ENCODE data around the gene NOTCH3.

The NOTCH3 gene

DNA sequence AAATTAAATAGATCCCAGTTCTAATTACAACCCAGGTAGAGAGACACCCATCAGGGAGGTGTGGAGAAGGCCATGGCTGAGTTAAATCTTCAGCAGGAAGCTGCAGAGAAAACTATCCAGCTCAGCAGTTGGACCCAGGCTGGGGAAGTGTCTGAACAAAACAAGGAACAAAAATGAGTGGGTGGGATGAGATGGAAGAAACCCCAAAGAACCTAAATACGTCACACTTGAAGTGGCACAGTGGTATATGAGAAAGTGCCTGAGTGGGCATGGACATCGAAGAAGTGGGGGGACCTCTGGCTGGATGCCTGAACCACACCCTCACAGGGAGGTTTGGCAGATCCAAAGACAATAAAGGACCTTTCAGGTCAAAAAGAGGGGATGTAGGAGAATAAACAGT is 35.0 kb upstream of the NOTCH3 start:
- DNase-seq (ENCODE audit: low spot score), result no peak

DNA sequence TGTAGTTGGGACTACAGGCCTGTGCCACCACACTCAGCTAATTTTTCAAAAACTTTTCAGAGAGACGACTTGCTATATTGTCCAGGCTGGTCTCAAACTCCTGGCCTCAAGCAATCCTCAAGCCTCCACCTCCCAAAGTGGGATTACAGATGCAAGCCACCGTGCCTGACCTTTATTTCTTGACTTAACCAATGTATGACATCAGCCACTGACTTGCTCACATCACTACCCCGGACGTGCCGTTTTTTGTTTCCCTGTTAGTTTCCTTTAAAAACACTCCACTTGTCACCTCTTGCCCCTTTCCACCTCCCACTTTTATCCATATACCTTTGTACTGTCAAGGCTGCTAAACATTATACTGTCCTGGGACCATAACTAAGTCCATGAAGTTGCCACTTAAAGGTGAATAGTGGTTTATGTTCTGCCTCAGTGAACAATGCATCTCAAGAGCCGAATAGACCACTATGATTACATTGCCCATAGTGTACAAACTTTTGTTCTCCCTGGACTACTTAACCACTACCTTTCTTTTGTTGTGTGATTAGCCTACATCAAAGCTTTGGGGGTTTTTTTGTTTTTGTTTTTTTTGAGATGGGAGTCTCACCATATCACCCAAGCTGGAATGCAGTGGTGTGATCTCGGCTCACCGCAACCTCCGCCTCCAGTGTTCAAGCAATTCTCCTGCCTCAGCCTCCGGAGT is 33.8 kb upstream of the NOTCH3 start:
- DNase-seq (ENCODE audit: low spot score), result no peak

DNA sequence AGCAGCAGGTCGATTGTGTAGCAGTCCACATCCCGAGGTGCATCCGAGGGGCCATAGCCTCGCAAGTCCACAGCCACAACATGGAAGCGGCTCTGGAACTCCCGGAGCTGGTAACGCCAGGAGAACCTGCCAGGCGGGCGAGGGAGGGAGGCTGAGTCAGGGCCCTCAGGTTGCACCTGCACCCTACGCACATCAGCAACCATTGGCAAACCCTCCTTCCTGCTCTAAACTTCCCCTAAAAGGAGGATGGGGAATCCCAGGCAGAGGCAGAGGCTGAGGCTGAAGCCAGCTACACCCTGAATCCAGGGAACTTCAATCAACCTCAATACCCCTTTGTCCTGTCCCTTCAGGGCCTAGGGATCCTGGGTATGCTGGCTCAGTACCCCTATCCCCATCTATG is 30.5 kb upstream of the NOTCH3 start:
- no peak for DNase-seq (ENCODE audit: low spot score)

DNA sequence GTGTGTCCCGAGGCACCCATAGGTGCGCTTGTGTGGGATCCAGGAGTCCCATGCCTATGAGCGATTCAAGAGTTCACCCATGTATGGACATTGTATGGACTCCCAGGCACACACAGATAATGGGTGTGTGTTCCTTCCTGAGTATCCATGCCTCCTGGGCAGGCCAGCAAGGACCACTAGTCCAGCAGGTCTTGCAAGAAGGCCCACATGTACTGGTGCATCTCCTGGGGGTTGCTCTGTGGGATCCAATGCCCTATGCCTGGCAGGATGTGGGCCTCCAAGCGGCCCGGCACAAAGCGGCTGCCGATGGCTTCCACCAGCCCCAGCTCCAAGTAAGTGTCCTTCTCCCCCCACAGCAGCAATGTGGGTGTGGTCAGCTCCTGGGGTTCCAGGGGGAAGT is 26.5 kb upstream of the NOTCH3 start:
- DNase-seq (ENCODE audit: low spot score), result no peak

DNA sequence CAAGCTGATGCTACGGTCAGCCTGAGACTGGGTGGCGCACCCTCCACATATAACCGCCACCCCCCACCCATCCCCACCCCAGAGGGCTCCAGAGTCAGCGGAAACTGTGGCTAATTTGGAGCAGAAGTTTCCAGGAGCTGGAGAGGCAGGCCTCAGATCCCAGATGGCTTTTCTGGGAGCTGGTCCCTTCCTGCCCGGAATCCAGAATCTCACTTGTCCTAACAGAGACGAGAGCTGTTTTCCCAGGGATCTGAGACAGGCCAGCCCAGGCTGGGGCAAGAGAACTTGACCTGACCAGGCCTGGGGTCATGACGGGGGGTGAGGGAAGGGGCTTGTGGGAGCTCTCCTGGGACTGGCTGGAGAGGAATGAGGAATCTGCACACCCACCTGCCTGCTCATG is 25.0 kb upstream of the NOTCH3 start:
- no peak for DNase-seq (ENCODE audit: low spot score)

DNA sequence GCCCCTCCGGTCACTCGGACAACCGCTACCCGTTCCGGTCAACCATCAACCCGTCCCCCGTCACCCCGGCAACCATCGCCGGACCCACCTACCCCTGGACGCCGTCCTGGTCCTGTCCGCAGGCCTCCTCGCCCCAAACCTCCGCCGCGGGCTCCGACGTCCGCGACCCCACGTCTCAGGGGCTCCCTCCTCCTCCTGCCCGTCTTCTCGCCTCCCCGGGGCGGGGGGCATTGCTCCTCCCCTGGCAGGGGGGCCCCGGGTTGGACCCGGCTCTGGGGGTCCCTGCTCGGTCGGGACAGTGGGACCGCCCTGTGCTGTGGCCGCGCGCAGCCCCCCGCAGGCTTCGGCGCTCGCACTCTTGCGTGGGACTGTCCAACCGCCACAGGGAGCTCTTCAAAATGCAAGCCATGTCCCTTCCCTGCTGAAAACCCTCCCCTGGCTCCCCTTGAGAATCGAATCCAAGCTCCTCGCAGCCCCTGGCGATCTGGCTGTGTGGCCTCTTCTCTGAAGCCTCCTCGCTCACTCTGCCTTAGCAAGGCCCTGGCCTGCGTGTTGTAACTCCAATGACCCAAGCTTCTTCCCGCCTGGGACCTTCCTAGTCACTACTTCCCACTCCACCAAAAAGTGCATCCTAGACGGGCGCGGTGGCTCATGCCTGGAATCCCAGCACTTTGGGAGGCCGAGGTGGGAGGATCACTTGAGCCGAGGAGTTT is 23.0 kb upstream of the NOTCH3 start:
- no peak for DNase-seq (ENCODE audit: low spot score)

DNA sequence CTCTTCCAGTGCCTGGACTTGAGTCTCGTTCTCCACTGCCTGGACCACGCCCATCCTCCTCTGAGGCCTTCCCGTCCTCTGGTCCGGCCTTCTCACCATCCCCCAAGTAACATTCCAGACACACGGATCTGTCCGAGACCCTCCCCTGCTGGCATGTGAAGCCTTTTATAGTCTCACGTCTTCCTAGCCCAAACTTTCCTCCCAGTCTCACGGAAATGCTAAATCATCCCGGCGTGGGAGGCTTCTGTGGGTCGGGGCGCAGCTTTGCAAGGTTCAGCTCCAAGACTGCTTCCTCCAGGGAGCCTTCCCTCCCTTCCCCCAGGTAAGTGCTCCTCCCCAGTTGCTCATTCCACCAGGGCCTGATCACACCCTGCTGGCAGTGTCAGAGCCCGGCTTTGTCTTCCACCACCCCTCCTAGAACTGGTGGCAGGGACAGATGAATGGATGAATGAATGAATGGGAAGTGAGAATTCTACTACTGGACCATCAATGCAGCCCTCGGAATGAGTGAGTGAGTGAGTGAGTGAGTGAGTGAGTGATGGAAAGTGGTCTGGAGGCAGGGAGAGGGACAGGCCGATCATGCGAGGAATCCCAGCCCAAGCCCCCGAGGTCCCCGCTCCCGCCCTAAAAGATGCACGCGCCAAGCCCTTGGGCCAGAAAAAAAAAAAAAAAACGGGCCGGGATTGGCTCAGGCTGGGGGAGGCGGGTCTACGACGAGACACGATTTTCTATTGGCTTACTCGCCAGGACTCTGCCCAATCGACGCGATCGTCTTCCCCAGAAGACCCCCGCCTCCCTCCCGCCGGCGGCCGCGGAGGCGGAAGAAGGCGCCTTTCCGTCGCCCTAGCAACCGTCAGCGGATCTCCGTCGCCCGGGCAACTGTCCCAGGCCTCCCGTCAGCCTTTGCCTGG is 22.2 kb upstream of the NOTCH3 start:
- no peak for DNase-seq (ENCODE audit: low spot score)

DNA sequence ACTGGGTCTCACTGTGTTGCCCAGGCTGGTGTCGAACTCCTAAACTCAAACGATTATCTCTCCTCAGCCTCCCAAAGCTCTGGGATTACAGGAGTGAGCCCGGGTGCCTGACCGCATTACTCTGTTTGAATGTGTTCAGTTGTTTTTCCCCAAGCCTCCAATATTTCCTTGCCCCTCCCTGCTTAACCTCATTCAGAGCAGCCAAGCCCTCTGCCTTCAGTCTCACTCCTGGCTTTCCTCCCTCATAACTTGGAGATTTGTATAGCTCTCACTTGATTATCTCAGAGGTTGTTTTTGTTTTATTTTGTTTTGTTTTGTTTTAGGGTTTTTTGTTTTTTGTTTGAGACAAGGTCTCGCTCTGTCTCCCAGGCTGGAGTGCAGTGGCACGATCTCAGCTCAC is 20.0 kb upstream of the NOTCH3 start:
- no peak for DNase-seq (ENCODE audit: low spot score)

DNA sequence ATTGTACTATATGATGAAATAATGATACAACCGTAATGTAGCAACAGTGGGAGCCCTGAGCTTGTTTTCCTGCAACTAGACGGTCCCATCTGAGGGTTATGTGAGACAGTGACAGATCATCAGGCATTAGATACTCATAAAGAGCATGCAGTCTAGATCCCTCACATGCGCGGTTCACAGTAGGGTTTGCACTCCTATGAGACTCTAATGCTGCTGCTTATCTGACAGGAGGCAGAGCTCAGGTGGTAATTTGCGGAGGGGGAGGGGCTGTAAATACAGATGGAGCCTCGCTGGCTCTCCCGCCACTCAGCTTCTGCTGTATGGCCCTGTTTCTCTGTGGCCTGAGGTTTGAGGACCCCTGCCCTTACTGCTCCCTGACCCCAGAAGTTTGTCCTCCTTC is 17.7 kb upstream of the NOTCH3 start:
- DNase-seq (ENCODE audit: low spot score), result no peak

DNA sequence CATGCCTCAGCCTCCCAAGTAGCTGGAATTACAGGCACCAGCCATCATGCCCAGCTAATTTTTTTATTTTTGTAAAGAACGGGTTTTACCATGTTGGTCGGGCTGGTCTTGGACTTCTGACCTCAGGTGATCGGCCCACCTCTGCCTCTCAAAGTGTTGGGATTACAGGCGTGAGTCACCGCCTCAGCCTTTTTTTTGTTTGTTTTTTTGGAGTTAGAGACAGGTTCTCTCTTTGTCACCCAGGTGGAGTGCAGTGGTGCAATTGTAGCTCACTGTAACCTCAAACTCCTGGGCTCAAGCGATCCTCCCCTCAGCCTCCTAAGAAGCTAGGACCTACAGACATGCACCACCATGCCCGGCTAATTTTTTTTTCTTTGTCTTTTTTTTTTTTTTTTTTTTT is 15.6 kb upstream of the NOTCH3 start:
- DNase-seq (ENCODE audit: low spot score), result no peak

DNA sequence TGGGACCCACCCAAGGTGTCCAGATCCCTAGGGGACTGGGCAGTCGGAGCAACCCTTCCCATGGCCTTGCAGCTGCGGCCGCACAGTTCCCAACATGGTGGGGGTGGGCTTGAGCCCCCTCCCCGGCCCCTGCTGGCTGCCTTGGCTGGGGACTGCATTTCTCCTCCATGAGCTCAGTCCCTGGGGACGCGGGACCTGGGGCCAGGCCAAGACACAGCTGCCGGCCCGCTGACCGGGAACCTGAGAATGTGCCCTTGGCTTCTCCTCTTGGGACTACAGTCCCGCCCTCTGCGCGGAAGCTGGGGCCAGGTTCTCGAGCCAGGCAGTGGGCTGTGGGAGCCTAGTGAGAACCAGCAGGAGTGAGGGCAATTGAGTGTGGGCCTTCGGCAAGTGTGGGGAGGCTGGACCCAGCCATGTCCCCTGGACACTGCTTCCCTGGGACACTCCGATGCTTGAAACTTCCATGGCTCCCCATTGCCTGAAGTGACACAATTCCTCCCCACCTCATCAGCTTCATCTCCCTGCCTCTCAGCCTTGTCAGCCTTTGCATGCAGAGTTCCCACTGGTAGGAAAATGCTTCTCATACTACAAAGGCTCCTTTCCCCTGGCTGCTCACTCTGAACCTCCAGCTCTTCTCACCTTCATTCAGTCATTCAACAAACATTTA is 13.1 kb upstream of the NOTCH3 start:
- DNase-seq (ENCODE audit: low spot score), result no peak

DNA sequence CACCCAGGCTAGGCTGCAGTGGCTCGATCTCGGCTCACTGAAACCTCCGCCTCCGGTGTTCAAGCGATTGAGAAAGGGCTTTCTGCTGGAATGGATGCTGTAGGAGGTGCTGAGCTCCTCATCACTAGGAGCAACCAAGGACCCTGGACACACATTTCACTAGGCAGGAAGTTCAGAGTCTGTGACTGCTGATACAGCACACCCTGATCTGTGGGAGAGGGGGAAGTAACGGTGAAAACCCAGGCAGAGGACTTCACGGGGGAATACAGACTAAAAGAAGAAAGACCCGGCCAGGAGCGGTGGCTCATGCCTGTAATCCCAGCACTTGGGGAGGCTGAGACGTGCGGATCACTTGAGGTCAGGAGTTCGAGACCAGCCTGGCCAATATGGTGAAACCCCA is 11.9 kb upstream of the NOTCH3 start:
- DNase-seq (ENCODE audit: low spot score), result no peak

DNA sequence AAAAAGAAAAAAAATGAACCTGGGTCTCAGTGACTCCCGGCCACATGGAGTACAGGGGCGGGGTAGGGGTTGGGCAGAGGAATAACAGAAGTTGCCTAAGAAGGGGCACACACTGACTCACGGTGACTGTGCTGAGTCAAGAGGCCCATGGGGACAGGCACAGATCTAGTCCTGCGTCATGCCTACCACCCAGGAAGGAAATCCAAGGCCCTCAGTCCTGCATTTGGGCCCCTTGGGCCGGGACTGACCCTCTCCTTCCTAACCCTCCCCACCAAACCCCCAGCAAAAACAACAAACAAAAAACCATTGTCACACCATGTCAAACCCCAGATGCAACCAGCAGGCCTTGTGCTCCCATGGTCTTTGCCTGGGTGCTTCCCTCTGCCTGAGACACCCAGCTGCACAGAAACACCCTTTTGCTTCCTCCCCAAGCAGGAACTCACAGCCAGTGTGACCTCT is 9.6 kb upstream of the NOTCH3 start:
- DNase-seq (ENCODE audit: low spot score), result no peak

DNA sequence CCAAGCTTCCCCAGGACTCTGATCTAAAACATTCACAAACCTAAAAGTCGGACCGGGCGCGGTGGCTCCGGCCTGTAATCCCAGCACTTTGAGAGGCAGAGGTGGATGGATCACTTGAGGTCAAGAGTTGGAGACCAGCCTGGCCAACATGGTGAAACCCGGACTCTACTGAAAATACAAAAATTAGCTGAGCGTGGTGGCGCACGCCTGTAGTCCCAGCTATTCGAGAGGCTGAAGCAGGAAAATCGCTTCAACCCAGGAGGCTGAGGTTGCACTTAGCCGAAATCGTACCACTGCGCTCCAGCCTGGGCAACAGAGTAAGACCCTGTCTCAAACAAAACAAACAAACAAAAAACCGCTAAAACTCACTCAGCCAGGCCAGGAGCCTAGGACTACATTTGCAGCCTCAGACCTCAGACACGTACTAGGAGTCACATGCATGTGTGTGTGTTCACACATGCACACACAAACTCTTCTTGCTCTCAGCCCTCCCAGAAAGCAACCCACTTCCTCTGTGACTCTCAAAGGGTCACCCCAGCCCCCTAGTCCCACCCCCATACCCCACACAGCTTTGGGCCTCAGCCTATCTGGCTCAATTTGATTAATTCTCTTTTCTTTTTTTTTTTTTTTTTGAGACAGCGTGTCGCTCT is 704 bp upstream of the NOTCH3 start:
- DNase-seq (ENCODE audit: low spot score), result no peak

DNA sequence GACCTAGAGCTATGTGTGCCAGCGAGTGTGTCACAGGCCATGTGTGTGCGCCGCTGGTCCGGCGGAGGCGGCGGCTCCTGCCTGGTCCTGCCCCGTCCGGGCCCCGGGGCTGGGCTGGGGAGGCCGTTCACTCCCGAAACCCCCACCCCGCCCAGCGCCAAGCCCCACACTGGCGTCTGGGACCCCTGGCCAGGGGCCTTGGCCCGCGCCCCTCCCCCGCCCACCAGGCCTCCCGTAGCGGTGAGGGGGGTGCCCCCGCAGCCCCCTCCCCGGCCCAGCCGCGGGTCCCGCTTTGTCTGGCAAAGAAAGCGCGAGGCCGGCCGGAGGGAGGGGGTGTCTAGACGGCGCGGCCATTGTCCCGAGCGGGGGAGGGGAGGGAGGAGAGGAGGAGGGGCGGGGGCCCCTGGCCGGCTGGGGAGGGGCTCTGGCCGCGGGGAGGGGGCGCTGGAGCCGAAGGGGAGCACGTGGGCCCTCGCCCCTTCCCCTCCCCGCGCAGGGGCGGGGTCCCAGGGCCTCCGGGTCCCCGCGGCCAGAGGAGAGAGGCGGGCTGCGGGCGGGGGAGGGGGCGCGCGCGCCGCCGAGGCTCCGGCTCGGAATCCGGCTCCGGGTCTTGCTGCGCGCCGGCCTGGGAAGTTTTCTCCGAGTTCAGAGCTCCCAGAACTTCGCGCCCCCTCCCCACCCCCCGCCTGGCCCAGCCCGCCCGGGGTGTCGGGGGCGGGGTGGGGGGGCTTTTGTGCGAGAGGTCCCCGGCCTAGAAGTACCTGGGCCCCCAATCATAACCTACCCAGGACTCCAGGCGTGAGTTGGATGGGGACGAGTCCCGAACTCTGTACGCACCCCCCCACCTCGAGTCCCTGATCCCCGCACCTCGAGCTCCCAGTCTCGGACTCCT is 888 bp downstream of the NOTCH3 start:
- no peak for DNase-seq (ENCODE audit: low spot score)

DNA sequence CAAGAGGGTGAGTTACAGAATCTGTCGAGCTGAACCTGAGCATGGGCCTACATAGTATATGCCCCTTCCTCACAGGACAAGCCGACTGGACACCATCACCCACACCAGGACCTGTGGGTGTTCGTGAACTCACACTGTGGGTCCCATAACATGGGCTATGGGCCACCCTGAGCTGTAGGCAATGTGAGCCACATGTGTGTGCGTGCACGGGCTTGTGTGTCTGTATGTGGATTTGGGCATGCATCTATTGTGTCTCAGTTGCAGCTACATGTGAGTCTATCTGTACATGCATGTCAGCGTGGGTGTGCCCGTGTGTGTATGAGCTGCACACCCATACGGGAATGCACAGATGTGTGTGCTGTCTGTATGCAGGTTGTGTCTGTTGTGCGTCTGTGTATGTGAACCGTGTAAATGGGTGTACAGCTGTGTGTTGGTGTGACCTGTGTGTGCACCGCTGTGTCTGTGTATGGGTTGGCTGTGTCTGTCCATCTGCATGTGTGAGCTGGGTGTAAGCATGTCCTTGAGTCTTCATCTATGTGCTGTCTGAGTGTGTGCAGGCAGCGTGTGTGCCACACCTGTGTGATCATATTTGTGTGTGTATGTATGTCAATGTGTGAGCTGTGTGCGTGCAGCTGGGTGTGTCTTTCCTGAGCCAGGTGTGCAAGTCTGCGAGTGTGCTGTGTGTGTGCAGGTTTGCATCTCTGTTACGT is 1.7 kb downstream of the NOTCH3 start:
- DNase-seq (ENCODE audit: low spot score), result no peak

DNA sequence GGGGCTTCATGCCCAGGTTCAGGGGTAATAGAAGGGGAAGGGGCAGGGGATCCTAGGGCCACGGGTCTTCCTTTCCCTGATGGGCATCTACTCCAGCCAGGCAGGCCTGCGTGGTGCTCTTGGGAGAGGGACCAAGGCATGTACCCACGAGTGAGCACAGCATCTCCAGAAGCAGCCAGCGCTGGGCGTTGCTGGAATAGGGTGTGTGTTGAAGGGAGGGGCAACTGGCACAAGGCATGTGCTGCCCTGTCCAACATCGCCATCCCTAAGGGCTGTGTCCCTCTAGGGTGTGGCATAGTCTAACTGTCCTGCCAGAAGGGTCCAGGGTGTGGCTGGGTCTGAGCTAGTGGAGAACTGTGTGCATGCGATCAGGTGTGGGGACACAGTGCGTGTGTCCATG is 2.9 kb downstream of the NOTCH3 start:
- DNase-seq (ENCODE audit: low spot score), result no peak

DNA sequence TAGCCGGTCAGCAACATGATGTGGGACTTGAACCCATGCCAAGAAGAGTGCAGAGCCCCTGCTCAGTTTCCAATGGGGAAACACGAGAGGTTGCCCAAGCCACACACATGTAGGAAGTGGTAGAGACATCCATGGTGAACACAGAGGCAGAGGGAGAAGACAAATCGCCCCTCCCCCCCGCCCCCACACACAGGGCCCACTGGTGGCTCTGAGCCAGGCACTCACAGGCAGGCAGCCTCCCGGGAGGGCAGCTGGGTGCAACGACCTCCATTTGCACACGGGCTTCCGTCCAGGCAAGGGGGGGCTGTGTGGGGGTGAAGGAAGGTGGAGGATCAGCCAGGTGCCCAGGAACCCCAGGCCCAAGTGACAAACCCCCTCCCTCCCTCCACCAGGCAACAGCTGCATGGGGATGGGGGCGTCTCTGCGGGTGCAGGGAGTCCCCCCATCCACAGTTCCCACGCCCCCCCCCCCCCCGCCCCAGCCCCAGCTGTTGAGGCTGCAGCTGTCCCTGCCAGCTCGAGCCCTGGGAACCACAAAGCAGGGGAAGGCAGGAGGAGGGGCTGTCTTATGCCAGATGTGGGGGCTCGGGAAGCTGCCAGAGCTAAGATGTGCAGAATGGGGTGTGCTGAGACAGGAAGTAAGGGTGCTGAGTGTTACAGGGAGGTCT is 3.4 kb downstream of the NOTCH3 start:
- DNase-seq (ENCODE audit: low spot score), result no peak

DNA sequence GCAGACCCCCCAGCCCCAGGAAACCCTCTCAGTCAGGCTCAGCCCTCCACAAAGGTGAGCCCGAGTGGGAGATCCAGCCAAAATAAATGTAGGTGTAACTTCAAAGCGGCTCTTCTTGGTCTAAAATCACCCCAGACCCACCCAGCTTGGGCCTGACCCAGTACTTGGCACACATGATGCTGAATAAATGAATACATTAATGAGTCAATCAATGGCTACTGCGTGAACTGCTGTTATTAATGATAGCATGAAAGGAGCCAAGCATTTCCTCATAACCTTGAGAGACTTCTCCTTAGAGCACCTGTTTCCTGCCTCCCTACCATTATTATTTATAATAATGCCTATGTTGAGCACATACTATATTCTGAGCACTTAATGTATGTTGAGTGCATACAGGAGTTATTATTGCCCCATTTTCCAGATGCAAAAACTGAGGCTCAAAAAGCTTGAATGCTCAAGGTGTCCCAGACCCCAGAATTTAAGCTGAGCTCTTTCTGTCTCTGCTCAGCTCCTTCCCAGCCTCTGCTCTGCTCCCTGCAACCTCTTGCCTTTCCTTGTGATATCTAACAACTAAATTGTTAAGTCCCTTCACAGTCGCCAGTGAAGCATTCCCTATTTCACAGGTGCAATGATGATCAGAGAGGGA is 4.3 kb downstream of the NOTCH3 start:
- DNase-seq (ENCODE audit: low spot score), result no peak
